Prostate gland (tissue), 2 donors: ENCODE results near the gene RASL11A. TPM values are rescaled to one million over a fixed set of nuclear protein-coding genes. Genes with fewer than 3 reads are reported as not detected.

Source experiments
- DNase-seq: peaks from one replicate; pipeline ENCODE4 v3.0.0-alpha.2; 2019; ENCODE audit warnings: low spot score
- H3K27ac ChIP-seq, 2 donors: fragments of 200-600 bp; sonication (generic); 2 replicates each; pipeline ENCODE4 v1.5.1; 2017 to 2019
- H3K27me3 ChIP-seq: fragments of 200-600 bp; sonication (generic); replicated peaks from 2 replicates; pipeline ENCODE4 v1.5.1; 2019; ENCODE audit not compliant: insufficient read depth
- H3K36me3 ChIP-seq, 2 donors: fragments of 200-600 bp; sonication (generic); 1 replicate in 1 of 2; 2 replicates in 1 of 2; pipeline versions ENCODE4 v1.5.1 to v1.8.1; 2017 to 2019
- H3K4me1 ChIP-seq: fragments of 200-600 bp; sonication (generic); replicated peaks from 2 replicates; pipeline ENCODE4 v1.5.1; 2019
- H3K4me3 ChIP-seq, 2 donors: fragments of 200-600 bp; sonication (generic); 2 replicates each; pipeline ENCODE4 v1.5.1; 2017 to 2019
- H3K9me3 ChIP-seq: fragments of 200-600 bp; sonication (generic); 2 replicates; pipeline ENCODE4 v1.5.1; 2017
- POLR2A ChIP-seq: fragments of 450-650 bp; IDR thresholded peaks from one replicate; pipeline ENCODE4 v1.6.1; 2016; ENCODE audit warnings: antibody characterized with exemption, mild to moderate bottlenecking
- POLR2AphosphoS5 ChIP-seq: sonication (generic); formaldehyde crosslinking; IDR thresholded peaks from one replicate; pipeline ENCODE4 v1.6.1; 2017; ENCODE audit warnings: antibody characterized with exemption
- WGBS: methylation state at CpG from one replicate; pipeline ENCODE4 v1.1.5; 2018; 5-methylcytosine and 5-hydroxymethylcytosine counted together
- intact Hi-C: fragments of 100-400 bp; cut with DNase I; formaldehyde crosslinking; loops from one replicate; pipeline ENCODE4 v1.14.2; 2022
- total RNA-seq, 2 donors: library from RNA; depleted of rRNA; stranded (reverse); fragments of >200 nt; gene quantifications; one replicate each; pipeline ENCODE4 v1.1.0, GENCODE V29; 2016
- TF ChIP-seq, protein P1 (sequence below), 4 experiments: fragments of 200-600 bp in 2 of 4; fragments of 450-650 bp in 2 of 4; sonication (generic) in 2 of 4; IDR thresholded peaks; 1 replicate in 3 of 4; 2 replicates in 1 of 4; pipeline ENCODE4 v1.5.1; 2016 to 2019; ENCODE audit warnings: antibody characterized with exemption in 4 of 4, mild to moderate bottlenecking in 2 of 4, moderate library complexity in 2 of 4

RASL11A gene
- total RNA-seq, 2 donors from 2014 or later, result 26.5 to 31.5 TPM

DNA sequence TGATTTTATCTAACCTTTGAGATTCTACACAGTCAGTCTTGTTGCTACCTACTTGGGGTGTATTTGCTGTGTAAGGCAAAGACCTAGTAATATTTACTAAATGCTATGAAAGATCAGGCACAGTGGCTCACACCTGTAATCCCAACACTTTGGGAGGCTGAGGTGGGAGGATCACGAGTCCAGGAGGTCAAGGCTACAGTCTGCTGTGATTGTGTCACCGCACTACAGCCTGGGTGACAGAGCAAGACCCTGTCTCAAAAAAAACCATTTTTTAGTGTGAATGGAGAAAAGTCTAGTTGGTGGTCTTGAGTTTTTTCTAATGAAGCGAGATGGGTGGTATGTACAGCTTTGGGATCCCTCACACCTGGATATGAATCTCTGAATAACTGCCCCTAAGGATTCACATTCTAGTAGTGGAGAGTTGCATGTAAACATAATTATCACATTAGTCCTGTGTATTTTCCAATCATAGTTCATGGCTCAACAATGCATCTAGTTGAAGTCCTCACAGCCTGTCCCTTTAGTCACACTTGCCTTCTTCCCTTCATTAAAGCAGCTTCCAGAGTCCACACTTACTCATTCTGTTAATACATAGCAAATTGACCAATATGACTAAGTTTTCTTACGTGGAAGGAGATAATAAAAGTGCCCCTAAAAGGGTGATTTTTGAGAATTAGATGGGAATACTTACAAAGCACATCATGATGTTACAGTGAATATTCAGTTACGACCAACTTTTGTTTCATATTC lies 11.8 kb upstream of the RASL11A start:
- Histone ChIP-seq H3K27me3 (no peaks in the 10 kb centered on the region), H3K4me1 (no peaks in the 10 kb centered on the region), H3K9me3 (no peaks in the 10 kb centered on the region), H3K27ac (no peak overlapping the region), H3K36me3 (no peaks in the 10 kb centered on the region), H3K4me3 (no peak overlapping the region)
- intact Hi-C loops, result loop anchor here (10.0 kb wide), 1 partner anchor 166 kb away; the partner anchor contains the start of gene GTF3A
- WGBS, result 96% methylated on average over 5 of the region's 5 CpGs
- no peak for DNase-seq
- TF ChIP-seq POLR2AphosphoS5 (no peak), POLR2A (no peak)
- TF ChIP-seq, protein P1, sequence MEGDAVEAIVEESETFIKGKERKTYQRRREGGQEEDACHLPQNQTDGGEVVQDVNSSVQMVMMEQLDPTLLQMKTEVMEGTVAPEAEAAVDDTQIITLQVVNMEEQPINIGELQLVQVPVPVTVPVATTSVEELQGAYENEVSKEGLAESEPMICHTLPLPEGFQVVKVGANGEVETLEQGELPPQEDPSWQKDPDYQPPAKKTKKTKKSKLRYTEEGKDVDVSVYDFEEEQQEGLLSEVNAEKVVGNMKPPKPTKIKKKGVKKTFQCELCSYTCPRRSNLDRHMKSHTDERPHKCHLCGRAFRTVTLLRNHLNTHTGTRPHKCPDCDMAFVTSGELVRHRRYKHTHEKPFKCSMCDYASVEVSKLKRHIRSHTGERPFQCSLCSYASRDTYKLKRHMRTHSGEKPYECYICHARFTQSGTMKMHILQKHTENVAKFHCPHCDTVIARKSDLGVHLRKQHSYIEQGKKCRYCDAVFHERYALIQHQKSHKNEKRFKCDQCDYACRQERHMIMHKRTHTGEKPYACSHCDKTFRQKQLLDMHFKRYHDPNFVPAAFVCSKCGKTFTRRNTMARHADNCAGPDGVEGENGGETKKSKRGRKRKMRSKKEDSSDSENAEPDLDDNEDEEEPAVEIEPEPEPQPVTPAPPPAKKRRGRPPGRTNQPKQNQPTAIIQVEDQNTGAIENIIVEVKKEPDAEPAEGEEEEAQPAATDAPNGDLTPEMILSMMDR (IDR thresholded peaks at IDR 0.05), result no peak

DNA sequence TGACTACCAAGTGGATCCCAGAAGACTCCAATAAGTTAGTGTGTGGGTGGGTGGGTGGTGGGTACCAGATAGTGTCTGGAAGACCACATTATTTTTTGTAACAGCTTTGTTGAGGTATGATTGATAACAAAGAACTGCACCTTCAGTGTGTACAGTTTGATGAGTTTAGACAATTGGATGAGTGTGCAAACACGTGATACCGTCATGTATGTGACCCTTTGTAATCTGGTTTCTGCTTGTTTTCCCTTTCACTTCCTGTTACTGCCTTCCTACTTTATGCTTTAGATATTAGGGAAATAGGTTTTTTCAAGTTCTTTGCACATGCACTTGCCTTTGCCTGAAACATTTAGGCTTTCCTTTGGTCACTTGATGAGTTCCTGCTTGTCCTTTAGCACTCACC lies 10.8 kb upstream of the RASL11A start:
- Histone ChIP-seq H3K9me3 (no peaks in the 10 kb centered on the region), H3K4me1 (no peaks in the 10 kb centered on the region), H3K4me3 (no peak overlapping the region), H3K27me3 (no peaks in the 10 kb centered on the region), H3K27ac (no peak overlapping the region), H3K36me3 (no peaks in the 10 kb centered on the region)
- DNase-seq, result no peak
- TF ChIP-seq, protein P1 (IDR thresholded peaks at IDR 0.05), result no peak
- TF ChIP-seq POLR2A, result no peak
- TF ChIP-seq POLR2AphosphoS5, result no peak
- 68% methylated on average over 2 of the region's 2 CpGs for WGBS
- intact Hi-C loops, result loop anchor here (10.0 kb wide), 1 partner anchor 165 kb away; the partner anchor contains the start of gene GTF3A

DNA sequence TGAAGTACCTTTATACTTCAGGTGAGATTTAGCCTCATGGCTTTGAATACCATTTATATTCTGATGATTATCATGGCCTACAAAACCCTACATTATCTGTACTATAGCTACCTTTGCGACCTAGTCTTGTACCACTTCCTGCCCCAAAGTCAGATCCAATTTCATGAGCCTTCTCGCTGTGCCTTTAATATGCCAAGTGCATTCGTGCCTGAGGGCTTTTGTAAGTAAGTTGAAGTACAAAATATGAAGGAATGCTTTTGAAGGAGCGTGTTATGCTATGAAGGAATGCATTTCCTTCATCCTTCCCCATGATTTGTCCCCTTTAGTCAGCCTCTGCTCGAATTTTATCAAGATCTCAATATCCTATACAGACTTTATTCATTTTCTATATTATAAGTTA lies 9.2 kb upstream of the RASL11A start:
- Histone ChIP-seq H3K27me3 (no peaks in the 10 kb centered on the region), H3K9me3 (no peaks in the 10 kb centered on the region), H3K36me3 (no peaks in the 10 kb centered on the region), H3K4me1 (no peaks in the 10 kb centered on the region), H3K4me3 (no peak overlapping the region), H3K27ac (no peak overlapping the region)
- DNase-seq, result no peak
- TF ChIP-seq POLR2AphosphoS5, result no peak
- TF ChIP-seq, protein P1 (IDR thresholded peaks at IDR 0.05), result no peak
- TF ChIP-seq POLR2A, result no peak
- 20% methylated on average over 5 of the region's 5 CpGs for WGBS
- intact Hi-C loops, result no loop called here

DNA sequence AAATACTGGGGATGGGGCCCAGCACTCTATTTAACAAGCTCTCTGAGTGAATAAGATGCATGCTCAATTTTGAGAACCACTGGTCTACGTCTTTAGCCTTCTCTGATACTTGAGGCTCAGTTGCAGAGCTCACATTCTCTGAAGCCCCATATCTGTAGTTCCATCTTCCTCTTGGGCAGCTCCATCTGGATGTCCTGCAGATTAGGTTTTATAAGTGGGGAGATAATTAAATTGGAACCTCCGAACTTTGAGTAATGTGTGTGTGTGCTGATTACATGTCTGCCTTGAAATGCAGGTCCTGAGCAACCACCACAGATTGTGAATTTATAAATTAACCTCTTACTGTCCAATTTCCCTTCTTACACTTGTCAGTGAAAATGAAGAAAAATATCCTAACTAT lies 7.2 kb upstream of the RASL11A start:
- Histone ChIP-seq H3K4me3 (no peak overlapping the region), H3K27ac (no peak overlapping the region), H3K9me3 (no peaks in the 10 kb centered on the region), H3K4me1 (no peaks in the 10 kb centered on the region), H3K27me3 (no peaks in the 10 kb centered on the region), H3K36me3 (no peaks in the 10 kb centered on the region)
- WGBS, result 49% methylated on average over 2 of the region's 2 CpGs
- intact Hi-C loops, result no loop called here
- TF ChIP-seq POLR2A (no peak), POLR2AphosphoS5 (no peak)
- TF ChIP-seq, protein P1 (IDR thresholded peaks at IDR 0.05), result no peak
- no peak for DNase-seq

DNA sequence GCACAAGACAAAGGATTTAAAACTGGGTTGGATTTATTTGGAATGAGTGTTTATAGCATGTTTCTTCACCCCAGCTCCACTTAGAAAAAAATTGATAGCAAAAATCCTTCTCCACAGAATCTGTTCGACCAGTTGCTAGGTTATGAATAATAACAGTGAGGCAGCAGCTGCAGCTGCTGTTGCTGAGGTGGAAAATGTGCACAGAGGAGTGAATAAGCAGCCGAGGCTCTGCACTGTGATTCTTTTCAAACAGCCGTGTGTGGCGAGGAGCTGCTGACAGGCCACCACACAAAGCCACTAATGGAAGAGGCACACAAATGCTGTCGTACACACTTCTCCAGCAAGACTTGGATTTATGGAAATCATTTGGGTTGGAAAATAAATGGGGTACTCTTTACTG lies 6.4 kb upstream of the RASL11A start:
- intact Hi-C loops, result no loop called here
- Histone ChIP-seq H3K4me3 (no peak overlapping the region), H3K27ac (no peak overlapping the region), H3K27me3 (no peaks in the 10 kb centered on the region), H3K36me3 (no peaks in the 10 kb centered on the region), H3K9me3 (no peaks in the 10 kb centered on the region), H3K4me1 (no peaks in the 10 kb centered on the region)
- WGBS, result 46% methylated on average over 5 of the region's 5 CpGs
- TF ChIP-seq, protein P1 (IDR thresholded peaks at IDR 0.05), result no peak
- TF ChIP-seq POLR2AphosphoS5, result no peak
- no peak for TF ChIP-seq POLR2A
- DNase-seq, result no peak
